Breast epithelium (tissue), 4 donors: ENCODE measurements around the gene PIGQ. TPM values are rescaled to one million over a fixed set of nuclear protein-coding genes. Genes with fewer than 3 reads are reported as not detected.

Source experiments
- DNase-seq, 2 donors: peaks; one replicate each; pipeline ENCODE4 v3.0.0-alpha.2; 2019; ENCODE audit warnings: low spot score in 2 of 2
- H3K27ac ChIP-seq, 2 donors: fragments of 200-600 bp; sonication (generic) in 1 of 2; one replicate each; pipeline ENCODE4 v1.5.1; 2016 to 2019; ENCODE audit warnings: mild to moderate bottlenecking in 1 of 2
- H3K27me3 ChIP-seq, 2 donors: fragments of 200-600 bp; sonication (generic) in 1 of 2; one replicate each; pipeline versions ENCODE4 v1.5.1 to v1.6.0; 2017 to 2019; ENCODE audit warnings: control low read depth in 1 of 2, mild to moderate bottlenecking in 1 of 2
- H3K36me3 ChIP-seq: fragments of 200-600 bp; one replicate; pipeline ENCODE4 v1.5.1; 2019
- H3K4me1 ChIP-seq, 2 donors: fragments of 200-600 bp; sonication (generic); one replicate each; pipeline ENCODE4 v1.5.1; 2016 to 2019; ENCODE audit warnings: control low read depth in 1 of 2
- H3K4me3 ChIP-seq, 3 donors: fragments of 200-600 bp; sonication (generic); 1 replicate in 2 of 3; 2 replicates in 1 of 3; pipeline ENCODE4 v1.5.1; 2016 to 2019; ENCODE audit warnings: mild to moderate bottlenecking in 3 of 3, moderate library complexity in 2 of 3
- H3K9me3 ChIP-seq, 2 donors: fragments of 200-600 bp; sonication (generic) in 1 of 2; one replicate each; pipeline ENCODE4 v1.5.1; 2016 to 2019; ENCODE audit warnings: control low read depth in 1 of 2
- CTCF ChIP-seq, 3 donors: fragments of 450-650 bp; IDR thresholded peaks; one replicate each; pipeline ENCODE4 v1.5.1; 2016 to 2017; ENCODE audit warnings: antibody characterized with exemption in 3 of 3, mild to moderate bottlenecking in 3 of 3, moderate library complexity in 3 of 3
- POLR2A ChIP-seq: fragments of 450-650 bp; IDR thresholded peaks from one replicate; pipeline ENCODE4 v1.6.1; 2016; ENCODE audit warnings: antibody characterized with exemption, mild to moderate bottlenecking, moderate library complexity
- POLR2AphosphoS5 ChIP-seq, 3 donors: sonication (generic); formaldehyde crosslinking; IDR thresholded peaks; one replicate each; pipeline ENCODE4 v1.6.1; 2017; ENCODE audit warnings: antibody characterized with exemption in 3 of 3
- intact Hi-C: fragments of 100-400 bp; cut with DNase I; formaldehyde crosslinking; loops from one replicate; pipeline ENCODE4 v1.15.1; 2023; ENCODE audit warnings: low total_unique reads
- total RNA-seq, 3 donors: library from RNA; depleted of rRNA; stranded (reverse); fragments of >200 nt; gene quantifications; one replicate each; pipeline ENCODE4 v1.1.0, GENCODE V29; 2016

PIGQ gene
- total RNA-seq, 3 donors from 2014 or later = 22.2 to 36.1 (median 31.9) TPM

DNA sequence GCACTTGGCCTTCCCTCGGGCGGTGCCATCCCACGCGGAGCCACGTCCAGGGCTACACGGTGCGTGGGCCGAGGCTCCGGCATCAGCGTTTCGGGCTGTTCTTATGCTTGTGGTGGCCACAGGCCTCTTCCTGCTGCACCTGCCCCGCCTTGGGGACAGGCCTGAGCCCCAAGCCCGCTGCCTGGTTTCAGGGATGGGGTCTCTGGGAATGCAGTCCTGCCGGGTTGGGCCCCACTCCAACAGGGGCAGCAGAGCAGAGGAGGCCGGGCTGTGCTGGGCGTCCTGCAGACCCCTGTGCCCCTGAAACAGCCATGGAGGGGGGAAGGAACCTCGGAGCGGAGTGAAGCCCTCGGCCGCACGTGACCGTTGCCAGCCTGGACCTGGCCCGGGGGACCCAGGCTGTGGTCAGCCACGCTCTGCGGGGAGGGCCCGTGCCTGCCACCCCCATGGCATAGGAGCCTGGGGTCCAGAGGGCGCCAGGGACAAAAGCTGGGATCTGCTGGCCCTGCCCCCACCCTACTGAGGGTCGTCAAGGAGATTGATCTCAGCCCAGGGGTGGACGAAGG lies 60.6 kb downstream of the PIGQ start:
- Histone ChIP-seq H3K27ac (no peak overlapping the region), H3K9me3 (no peaks in the 10 kb centered on the region), H3K4me1 (peaks cover 8 to 19% of the 10 kb centered on the region in 2 donors), H3K36me3 (no peaks in the 10 kb centered on the region), H3K27me3 (no peaks in the 10 kb centered on the region), H3K4me3 (no peak overlapping the region)
- intact Hi-C loops = no loop called here
- DNase-seq = no peak
- TF ChIP-seq POLR2A = no peak
- no peak for TF ChIP-seq POLR2AphosphoS5 (IDR thresholded peaks at IDR 0.05)
- no peak for TF ChIP-seq CTCF (IDR thresholded peaks at IDR 0.05)

DNA sequence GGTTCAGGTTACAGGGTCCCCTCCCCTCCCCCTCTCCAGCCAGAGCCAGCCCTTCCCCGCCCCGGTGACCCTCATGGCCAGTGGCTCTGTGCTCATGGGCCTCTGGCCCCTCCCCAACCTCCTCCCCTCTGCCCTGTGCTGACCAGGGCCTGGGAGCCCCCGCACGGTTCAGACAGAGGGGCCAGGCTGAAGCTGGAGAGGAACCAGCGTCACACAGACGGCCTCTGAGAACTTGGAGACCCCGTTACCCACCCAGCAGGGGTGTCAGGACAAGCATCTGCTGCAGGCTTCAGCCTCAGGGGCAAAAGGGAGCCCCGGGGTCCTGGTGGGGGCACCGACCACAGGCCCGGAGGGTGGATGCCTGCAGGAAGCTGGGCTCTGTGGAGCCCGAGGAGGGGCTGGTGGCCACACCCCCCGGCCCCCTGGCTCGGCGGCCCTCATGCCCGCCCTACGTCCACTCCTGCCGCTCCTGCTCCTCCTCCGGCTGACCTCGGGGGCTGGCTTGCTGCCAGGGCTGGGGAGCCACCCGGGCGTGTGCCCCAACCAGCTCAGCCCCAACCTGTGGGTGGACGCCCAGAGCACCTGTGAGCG lies 61.1 kb downstream of the PIGQ start, which contains the start of gene WFIKKN1:
WFIKKN1 (plus strand) TSS at position 171 of the 591 bp plus-strand sequence; CDS start at position 440, 269 bp downstream.
- H3K4me3 ChIP-seq = no peak within 1 kb of the TSS
- TF ChIP-seq CTCF (IDR thresholded peaks at IDR 0.05) (no peak), POLR2AphosphoS5 (IDR thresholded peaks at IDR 0.05) (no peak), POLR2A (no peak)
- no peaks in the 10 kb centered on the region for H3K9me3 ChIP-seq
- intact Hi-C loops = no loop called here
- H3K27ac ChIP-seq = no peak within 1 kb of the TSS
- H3K27me3 ChIP-seq = no peaks in the 10 kb centered on the region
- no peak for DNase-seq
- peaks cover 8 to 19% of the 10 kb centered on the region in 2 donors for H3K4me1 ChIP-seq
- no peaks in the 10 kb centered on the region for H3K36me3 ChIP-seq

GRCh38 chr16:631808-632358 lies 62.1 kb downstream of the PIGQ start:
- Histone ChIP-seq H3K36me3 (no peaks in the 10 kb centered on the region), H3K9me3 (no peaks in the 10 kb centered on the region), H3K4me3 (no peak overlapping the region), H3K27ac (no peak overlapping the region), H3K4me1 (peaks cover 8 to 19% of the 10 kb centered on the region in 2 donors), H3K27me3 (no peaks in the 10 kb centered on the region)
- DNase-seq = no peak
- intact Hi-C loops = no loop called here
- TF ChIP-seq POLR2AphosphoS5 (IDR thresholded peaks at IDR 0.05) (no peak), CTCF (IDR thresholded peaks at IDR 0.05) (no peak), POLR2A (no peak)

- TF ChIP-seq POLR2AphosphoS5 (IDR thresholded peaks at IDR 0.05) (no peak), POLR2A (no peak), CTCF (IDR thresholded peaks at IDR 0.05) (no peak)
- Histone ChIP-seq H3K27ac (no peak overlapping the region), H3K4me3 (no peak overlapping the region), H3K9me3 (no peaks in the 10 kb centered on the region), H3K27me3 (no peaks in the 10 kb centered on the region), H3K36me3 (no peaks in the 10 kb centered on the region), H3K4me1 (peaks cover 8 to 19% of the 10 kb centered on the region in 2 donors)
- intact Hi-C loops = no loop called here
- DNase-seq = no peak
These were observed 62.9 kb downstream of the PIGQ start for GRCh38 chr16:632486-633335.
